Measurements from ENCODE around the gene PPP3CA. TPM values are rescaled to one million over a fixed set of nuclear protein-coding genes. Genes with fewer than 3 reads are reported as not detected.
"Not testable (repeated sequence)": the region's sequence is repeated elsewhere in the genome, so short reads cannot be mapped to it uniquely, and the experiment has no call there.

PPP3CA gene
- total RNA-seq, 2 donors from 2014 or later: 3.3 to 3.5 TPM

DNA sequence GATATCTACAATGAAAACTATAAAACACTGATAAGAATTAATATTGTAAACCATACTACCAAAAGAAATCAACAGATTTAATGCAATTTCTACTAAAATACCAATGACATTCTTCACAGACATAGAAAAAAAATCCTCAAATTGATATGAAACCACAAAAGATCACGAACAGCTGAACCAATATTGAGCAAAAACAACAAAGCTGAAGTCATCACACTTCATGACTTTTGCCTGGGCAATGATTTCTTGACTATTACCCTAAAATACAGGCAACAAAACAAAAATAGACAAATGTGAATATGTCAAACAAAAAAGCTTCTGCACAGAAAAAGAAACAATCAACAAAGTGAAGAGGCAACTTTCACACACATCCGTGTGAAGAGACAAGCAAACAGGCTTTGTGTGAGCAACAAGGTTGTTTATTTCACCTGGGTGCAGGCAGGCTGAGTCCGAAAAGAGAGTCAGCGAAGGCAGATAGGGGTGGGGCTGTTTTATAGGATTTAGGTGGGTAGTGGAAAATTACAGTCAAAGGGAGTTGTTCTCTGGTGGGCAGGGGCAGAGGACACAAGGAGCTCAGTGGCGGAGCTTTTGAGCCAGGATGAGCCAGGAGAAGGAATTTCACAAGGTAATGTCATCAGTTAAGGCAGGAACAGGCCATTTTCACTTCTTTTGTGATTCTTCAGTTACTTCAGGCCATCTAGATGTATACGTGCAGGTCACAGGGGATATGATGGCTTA, 355.8 kb downstream of the PPP3CA start:
- H3K36me3 Mint-ChIP-seq; DNase-seq (ENCODE audit: low spot score in 2 of 2); ATAC-seq; H3K27ac Mint-ChIP-seq; H3K9me3 Mint-ChIP-seq: not testable (repeated sequence)

- DNase-seq (ENCODE audit: low spot score in 2 of 2) (no peak), ATAC-seq (no peak)
- Mint-ChIP-seq H3K9me3 (no peaks in the 10 kb centered on the region), H3K27ac (no peak overlapping the region), H3K36me3 (no peaks in the 10 kb centered on the region)
Observed at GRCh38 chr4:100989401-100989800, 357.9 kb downstream of the PPP3CA start.

DNA sequence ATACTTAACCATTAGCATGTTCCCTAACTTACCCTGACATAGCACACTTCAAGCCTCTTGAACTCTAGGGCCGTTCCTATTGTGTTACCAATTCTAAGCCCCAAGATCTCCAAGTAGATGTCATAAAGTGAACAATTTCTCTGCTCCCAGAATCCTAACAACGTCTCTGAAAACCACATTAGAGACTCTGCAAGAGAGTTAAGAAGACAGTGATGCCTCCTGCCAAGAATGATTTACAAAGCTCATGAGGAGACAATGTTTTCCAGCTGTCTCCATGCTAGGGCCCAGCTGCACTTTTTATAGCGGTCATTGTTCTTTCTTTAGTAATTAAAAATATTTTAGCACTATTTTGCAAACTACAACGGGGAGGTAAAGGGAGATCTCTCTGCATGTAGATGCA, 358.4 kb downstream of the PPP3CA start:
- DNase-seq (ENCODE audit: low spot score in 2 of 2) (no peak), ATAC-seq (no peak)

GRCh38 chr4:100986360-100986868, 360.9 kb downstream of the PPP3CA start:
- Mint-ChIP-seq H3K27ac (no peak overlapping the region), H3K36me3 (no peaks in the 10 kb centered on the region)
- no peak for ATAC-seq

More for the DNA sequence above, 358.4 kb downstream of the PPP3CA start:
- Mint-ChIP-seq H3K27ac (no peak overlapping the region), H3K9me3 (no peaks in the 10 kb centered on the region), H3K36me3 (no peaks in the 10 kb centered on the region)

GRCh38 chr4:100985576-100985975, 361.8 kb downstream of the PPP3CA start:
- Mint-ChIP-seq H3K9me3 (no peaks in the 10 kb centered on the region), H3K27ac (no peak overlapping the region), H3K36me3 (no peaks in the 10 kb centered on the region)
- ATAC-seq (no peak), DNase-seq (ENCODE audit: low spot score in 2 of 2) (no peak)

More at GRCh38 chr4:100986360-100986868, 360.9 kb downstream of the PPP3CA start:
- no peaks in the 10 kb centered on the region for H3K9me3 Mint-ChIP-seq
- DNase-seq (ENCODE audit: low spot score in 2 of 2): no peak

DNA sequence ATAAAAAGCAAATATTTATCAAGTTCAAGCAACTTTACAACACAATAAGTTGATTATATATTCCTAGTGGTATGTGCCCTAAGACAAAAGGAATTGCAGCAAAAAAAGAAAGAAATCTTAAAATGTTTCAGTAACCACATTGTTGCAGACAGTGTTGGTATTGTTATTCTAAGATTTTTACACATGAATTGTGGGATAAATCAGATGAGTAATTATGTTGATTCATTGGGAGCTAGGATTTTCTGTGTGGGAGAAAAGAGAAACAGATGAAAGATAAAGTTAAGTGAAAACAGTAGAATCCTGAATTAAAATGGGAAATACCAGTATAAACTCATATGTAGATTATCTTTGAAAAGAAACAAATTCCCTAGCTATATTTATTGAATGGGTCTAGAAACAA, 362.4 kb downstream of the PPP3CA start:
- no peaks in the 10 kb centered on the region for H3K36me3 Mint-ChIP-seq
- no peak overlapping the region for H3K27ac Mint-ChIP-seq
- H3K9me3 Mint-ChIP-seq: no peaks in the 10 kb centered on the region
- ATAC-seq (no peak), DNase-seq (ENCODE audit: low spot score in 2 of 2) (no peak)

DNA sequence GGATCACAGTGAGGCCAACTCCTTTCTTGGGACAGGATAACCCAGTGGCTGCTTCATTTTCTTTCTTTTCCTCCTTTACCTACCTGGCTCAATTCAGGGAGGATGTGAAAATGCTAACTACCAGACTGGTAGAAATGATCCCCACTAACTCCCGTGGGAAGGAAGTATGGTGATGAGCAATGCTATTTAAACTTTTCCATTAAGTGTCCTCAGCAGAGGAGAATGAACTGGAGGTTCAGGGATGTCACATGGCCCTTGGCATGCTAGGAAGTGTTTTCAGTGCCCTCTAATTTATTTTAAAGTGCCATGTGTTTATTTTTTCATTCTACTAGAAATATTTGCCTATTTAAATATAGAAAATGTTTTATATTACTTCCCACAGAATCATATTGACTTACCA, 363.9 kb downstream of the PPP3CA start:
- Mint-ChIP-seq H3K36me3 (no peaks in the 10 kb centered on the region), H3K27ac (no peak overlapping the region), H3K9me3 (no peaks in the 10 kb centered on the region)
- ATAC-seq (no peak), DNase-seq (ENCODE audit: low spot score in 2 of 2) (no peak)

- DNase-seq (ENCODE audit: low spot score in 2 of 2): no peak
- Mint-ChIP-seq H3K27ac (no peak overlapping the region), H3K36me3 (no peaks in the 10 kb centered on the region), H3K9me3 (no peaks in the 10 kb centered on the region)
- no peak for ATAC-seq
Observed at GRCh38 chr4:100982345-100982744, 365.0 kb downstream of the PPP3CA start.

DNA sequence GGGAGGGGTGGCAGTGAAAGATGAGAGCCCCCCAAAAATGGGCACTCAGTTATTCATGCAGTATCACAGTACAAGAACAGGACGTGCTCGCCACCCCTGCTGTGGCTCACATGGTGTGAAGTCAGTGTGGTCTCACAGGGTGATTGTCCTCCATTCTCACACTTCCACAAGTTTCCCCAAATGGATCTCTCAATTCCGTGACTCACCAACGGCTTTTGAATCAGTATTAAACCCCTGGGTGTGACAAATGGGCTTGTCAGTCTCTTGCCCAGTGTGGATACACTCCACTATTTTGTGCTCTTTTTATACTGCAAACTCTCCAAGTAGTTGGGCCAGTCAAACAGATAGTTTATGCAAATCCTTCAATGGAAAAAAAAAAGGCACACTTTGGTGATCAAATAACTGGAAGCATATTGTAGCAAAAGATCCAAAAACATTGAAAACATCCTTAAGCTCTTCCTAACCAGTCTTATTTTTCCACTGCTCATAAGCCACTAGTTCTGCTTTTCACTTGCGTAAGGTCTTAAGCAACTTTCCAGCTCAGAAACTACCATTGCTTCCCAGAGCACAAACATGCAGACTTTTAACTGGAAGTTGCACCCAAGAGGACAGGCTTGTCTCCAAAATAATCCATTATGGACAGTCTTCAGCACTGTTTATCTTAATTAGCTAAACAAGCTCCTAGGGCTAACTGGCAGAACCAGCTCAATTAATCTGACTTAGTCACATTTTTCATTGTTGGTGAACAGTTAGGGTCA, 365.7 kb downstream of the PPP3CA start:
- H3K27ac Mint-ChIP-seq: no peak overlapping the region
- no peak for ATAC-seq

GRCh38 chr4:100979736-100980135, 367.6 kb downstream of the PPP3CA start:
- Mint-ChIP-seq H3K9me3 (no peaks in the 10 kb centered on the region), H3K27ac (no peak overlapping the region), H3K36me3 (no peaks in the 10 kb centered on the region)
- ATAC-seq (no peak), DNase-seq (ENCODE audit: low spot score in 2 of 2) (no peak)

More for the DNA sequence above, 365.7 kb downstream of the PPP3CA start:
- Mint-ChIP-seq H3K9me3 (no peaks in the 10 kb centered on the region), H3K36me3 (no peaks in the 10 kb centered on the region)
- DNase-seq (ENCODE audit: low spot score in 2 of 2): no peak

DNA sequence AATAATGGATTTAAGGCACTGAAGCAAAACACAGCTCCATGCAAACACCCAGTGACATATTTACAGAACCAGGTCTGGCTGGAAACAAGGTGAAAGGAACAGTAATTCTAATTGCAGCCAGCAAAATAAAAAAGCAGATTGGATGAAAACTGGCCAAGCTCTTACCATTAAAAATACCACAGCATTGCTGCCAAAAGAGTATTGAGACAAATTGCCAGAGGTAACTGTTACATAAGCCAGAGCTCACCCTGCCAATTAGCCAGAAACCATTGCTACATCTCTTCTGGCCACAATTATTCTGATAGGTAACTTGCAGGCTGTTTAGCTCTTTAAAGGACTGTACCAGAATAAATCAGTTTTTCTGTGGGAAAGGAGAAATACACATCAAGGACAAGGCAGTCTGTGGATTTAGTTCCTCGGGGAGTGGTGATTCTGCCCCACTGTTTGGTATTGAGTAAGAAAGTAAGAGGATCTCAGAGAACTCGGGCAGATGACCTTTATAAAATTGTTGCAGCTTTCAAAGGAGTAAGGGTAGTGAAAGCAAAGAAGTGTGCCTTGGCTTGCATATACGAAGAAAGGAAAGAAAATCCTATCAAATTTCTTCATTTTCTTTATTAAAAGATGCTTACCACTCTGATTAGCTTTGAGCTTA, 369.5 kb downstream of the PPP3CA start:
- H3K27ac Mint-ChIP-seq: no peak overlapping the region
- no peaks in the 10 kb centered on the region for H3K36me3 Mint-ChIP-seq
- H3K9me3 Mint-ChIP-seq: no peaks in the 10 kb centered on the region
- ATAC-seq (no peak), DNase-seq (ENCODE audit: low spot score in 2 of 2) (no peak)

DNA sequence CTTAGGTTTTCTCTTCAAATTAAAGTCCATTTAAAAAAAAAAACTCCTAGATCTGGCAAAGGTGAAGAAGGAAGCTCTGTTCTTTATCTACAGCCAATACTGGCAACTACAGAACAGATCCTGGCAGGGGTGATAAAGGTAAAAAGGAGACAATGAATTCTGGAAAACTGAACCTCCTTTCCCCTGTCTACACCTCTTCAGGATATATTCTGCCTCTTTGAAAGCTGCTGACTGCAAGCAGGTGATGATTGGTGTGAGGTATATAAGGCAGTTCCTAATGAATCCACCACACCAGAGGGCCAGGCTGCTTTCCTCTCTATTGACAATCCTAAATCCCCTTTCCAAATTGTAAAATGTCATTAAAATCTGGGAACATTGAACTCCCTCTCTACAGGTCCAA, 370.1 kb downstream of the PPP3CA start:
- H3K27ac Mint-ChIP-seq: no peak overlapping the region
- ATAC-seq: no peak
- no peak for DNase-seq (ENCODE audit: low spot score in 2 of 2)
- no peaks in the 10 kb centered on the region for H3K9me3 Mint-ChIP-seq
- H3K36me3 Mint-ChIP-seq: no peaks in the 10 kb centered on the region
